Osteocyte (in vitro differentiated cells): ENCODE measurements around the gene CHD5. TPM values are rescaled to one million over a fixed set of nuclear protein-coding genes. Genes with fewer than 3 reads are reported as not detected.
"Not testable (repeated sequence)": the region's sequence is repeated elsewhere in the genome, so short reads cannot be mapped to it uniquely, and the experiment has no call there.

Experiments used
- DNase-seq: peaks from one replicate; pipeline ENCODE4 v3.0.0; 2021; ENCODE audit warnings: mixed read lengths; ENCODE audit not compliant: unreplicated experiment; ENCODE audit errors: extremely low spot score
- H3K27ac Mint-ChIP-seq: one replicate; pipeline ENCODE4 v1.8.0; 2021; ENCODE audit warnings: mild to moderate bottlenecking, mixed read lengths; ENCODE audit not compliant: unreplicated experiment
- H3K27me3 Mint-ChIP-seq: one replicate; pipeline ENCODE4 v1.8.0; 2021; ENCODE audit warnings: mixed read lengths; ENCODE audit not compliant: unreplicated experiment
- H3K36me3 Mint-ChIP-seq: one replicate; pipeline ENCODE4 v1.8.0; 2021; ENCODE audit warnings: mixed read lengths; ENCODE audit not compliant: unreplicated experiment
- H3K4me1 Mint-ChIP-seq: one replicate; pipeline ENCODE4 v1.8.0; 2021; ENCODE audit warnings: mixed read lengths; ENCODE audit not compliant: unreplicated experiment
- H3K4me3 Mint-ChIP-seq: one replicate; pipeline ENCODE4 v1.8.0; 2021; ENCODE audit warnings: mild to moderate bottlenecking, moderate library complexity, mixed read lengths; ENCODE audit not compliant: unreplicated experiment
- H3K9me3 Mint-ChIP-seq: one replicate; pipeline ENCODE4 v1.8.0; 2021; ENCODE audit warnings: mixed read lengths; ENCODE audit not compliant: unreplicated experiment
- CTCF ChIP-seq: fragments of 200-600 bp; sonication (generic); IDR thresholded peaks from 2 replicates; pipeline ENCODE4 v1.5.0; 2021; ENCODE audit warnings: antibody characterized with exemption, mild to moderate bottlenecking, moderate library complexity
- total RNA-seq: library from RNA; stranded (reverse); gene quantifications from 2 replicates; pipeline ENCODE4 v1.2.1, GENCODE V29; 2021

The CHD5 gene
- total RNA-seq, 1 donor from 2014 or later = 0.43 TPM

GRCh38 chr1:6077919-6078318, 102.2 kb downstream of the CHD5 start:
- Mint-ChIP-seq H3K4me3 (no peak overlapping the region), H3K9me3 (peaks cover 3% of the 10 kb centered on the region), H3K27me3 (no peaks in the 10 kb centered on the region), H3K27ac (no peak overlapping the region), H3K36me3 (no peaks in the 10 kb centered on the region), H3K4me1 (no peaks in the 10 kb centered on the region)
- TF ChIP-seq CTCF = no peak
- no peak for DNase-seq

- Mint-ChIP-seq H3K4me3 (no peak overlapping the region), H3K36me3 (no peaks in the 10 kb centered on the region), H3K27me3 (no peaks in the 10 kb centered on the region)
Measured at GRCh38 chr1:6077506-6077905, 102.6 kb downstream of the CHD5 start.

GRCh38 chr1:6077061-6077460, 103.1 kb downstream of the CHD5 start:
- not testable (repeated sequence) for H3K36me3 Mint-ChIP-seq, H3K4me3 Mint-ChIP-seq, H3K9me3 Mint-ChIP-seq, H3K27me3 Mint-ChIP-seq, H3K27ac Mint-ChIP-seq, H3K4me1 Mint-ChIP-seq, DNase-seq

More at GRCh38 chr1:6077506-6077905, 102.6 kb downstream of the CHD5 start:
- no peak for TF ChIP-seq CTCF
- Mint-ChIP-seq H3K27ac (no peak overlapping the region), H3K4me1 (no peaks in the 10 kb centered on the region), H3K9me3 (peaks cover 3% of the 10 kb centered on the region)
- DNase-seq = no peak

- no peak overlapping the region for H3K27ac Mint-ChIP-seq
- DNase-seq = no peak
- no peak overlapping the region for H3K4me3 Mint-ChIP-seq
- H3K27me3 Mint-ChIP-seq = no peaks in the 10 kb centered on the region
- H3K9me3 Mint-ChIP-seq = peaks cover 3% of the 10 kb centered on the region
- H3K4me1 Mint-ChIP-seq = no peaks in the 10 kb centered on the region
- no peak for TF ChIP-seq CTCF
- H3K36me3 Mint-ChIP-seq = no peaks in the 10 kb centered on the region
Measured at GRCh38 chr1:6075748-6076147, 104.4 kb downstream of the CHD5 start.

GRCh38 chr1:6074192-6074901, 105.8 kb downstream of the CHD5 start:
- Mint-ChIP-seq H3K9me3 (peaks cover 3% of the 10 kb centered on the region), H3K27me3 (no peaks in the 10 kb centered on the region), H3K4me3 (no peak overlapping the region), H3K4me1 (no peaks in the 10 kb centered on the region), H3K27ac (no peak overlapping the region), H3K36me3 (no peaks in the 10 kb centered on the region)
- TF ChIP-seq CTCF = no peak
- no peak for DNase-seq
